KMS-11 (cell line): ENCODE results near the gene KDM5A.
A peak's percentile ranks its signal among the peaks of the same experiment; 100 is the strongest.
"Not testable (repeated sequence)": the region's sequence is repeated elsewhere in the genome, so short reads cannot be mapped to it uniquely, and the experiment has no call there.

Experiments used
- H2AFZ ChIP-seq: fragments of 200-600 bp; sonication (generic); 2 replicates; pipeline ENCODE4 v1.6.1; 2016; ENCODE audit warnings: antibody characterized with exemption, mixed run types, low read depth
- H3K27ac ChIP-seq: fragments of 200-600 bp; sonication (generic); 2 replicates; pipeline ENCODE4 v1.6.1; 2016; ENCODE audit warnings: mild to moderate bottlenecking, mixed run types
- H3K27me3 ChIP-seq: fragments of 200-600 bp; sonication (generic); 2 replicates; pipeline ENCODE4 v1.6.1; 2017; ENCODE audit warnings: mild to moderate bottlenecking, low read depth, mixed run types, moderate library complexity; ENCODE audit not compliant: insufficient read depth
- H3K36me3 ChIP-seq: fragments of 200-600 bp; sonication (generic); 2 replicates; pipeline ENCODE4 v1.6.1; 2017; ENCODE audit warnings: mild to moderate bottlenecking, mixed run types; ENCODE audit not compliant: insufficient read depth
- H3K4me1 ChIP-seq: fragments of 200-600 bp; sonication (generic); 2 replicates; pipeline ENCODE4 v1.6.1; 2016; ENCODE audit warnings: mild to moderate bottlenecking, low read depth, mixed run types; ENCODE audit not compliant: poor library complexity, severe bottlenecking
- H3K4me2 ChIP-seq: fragments of 200-600 bp; sonication (generic); 2 replicates; pipeline ENCODE4 v1.7.0; 2016; ENCODE audit warnings: mild to moderate bottlenecking, mixed run types
- H3K4me3 ChIP-seq: fragments of 200-600 bp; sonication (generic); IDR thresholded peaks from 2 replicates; pipeline ENCODE4 v1.6.1; 2017; ENCODE audit warnings: low read depth, low read length, mixed read lengths; ENCODE audit not compliant: insufficient read depth
- H3K79me2 ChIP-seq: fragments of 200-600 bp; sonication (generic); 2 replicates; pipeline ENCODE4 v1.6.1; 2016; ENCODE audit warnings: low read depth, mixed run types; ENCODE audit not compliant: insufficient read depth
- H3K9ac ChIP-seq: fragments of 200-600 bp; sonication (generic); 2 replicates; pipeline ENCODE4 v1.6.1; 2016; ENCODE audit warnings: mild to moderate bottlenecking, mixed run types
- H4K20me1 ChIP-seq: fragments of 200-600 bp; sonication (generic); 2 replicates; pipeline ENCODE4 v1.6.1; 2016; ENCODE audit warnings: mild to moderate bottlenecking, mixed run types; ENCODE audit not compliant: insufficient read depth
- TF ChIP-seq, protein P1 (sequence below): fragments of 200-600 bp; sonication (generic); conservative IDR thresholded peaks from 2 replicates; pipeline ENCODE4 v1.6.1; 2017; ENCODE audit warnings: low read depth, mild to moderate bottlenecking, antibody characterized with exemption, low read length, moderate library complexity, mixed read lengths

The KDM5A gene

DNA sequence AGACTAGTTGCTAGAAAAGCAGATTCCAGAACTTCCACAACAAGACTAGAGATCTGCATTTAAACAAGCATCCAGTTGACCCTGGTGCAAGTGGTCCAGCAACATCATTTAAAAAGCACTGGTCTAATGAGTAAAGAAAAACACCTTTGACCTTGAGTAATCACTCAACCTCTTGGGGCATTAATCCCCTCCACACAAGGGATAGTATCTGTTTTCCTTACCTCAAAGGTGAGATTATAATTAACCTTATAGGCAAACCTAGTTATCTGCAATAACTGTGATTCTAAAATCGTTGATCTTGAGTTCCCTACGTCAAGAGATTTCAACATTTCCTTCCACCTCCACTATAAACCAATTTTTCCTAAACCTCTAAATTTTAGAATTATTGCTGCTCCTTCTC lies 1.1 kb downstream of the KDM5A start:
- H3K27ac ChIP-seq, result peak overlapping the region; percentile 76
- peaks cover 46% of the 10 kb centered on the region for H3K79me2 ChIP-seq
- peaks cover 19% of the 10 kb centered on the region; the same call in 1 of the 2 replicates for H4K20me1 ChIP-seq
- H3K4me3 ChIP-seq, result no peak overlapping the region
- peak overlapping the region; percentile 69 for H3K9ac ChIP-seq
- TF ChIP-seq, protein P1, sequence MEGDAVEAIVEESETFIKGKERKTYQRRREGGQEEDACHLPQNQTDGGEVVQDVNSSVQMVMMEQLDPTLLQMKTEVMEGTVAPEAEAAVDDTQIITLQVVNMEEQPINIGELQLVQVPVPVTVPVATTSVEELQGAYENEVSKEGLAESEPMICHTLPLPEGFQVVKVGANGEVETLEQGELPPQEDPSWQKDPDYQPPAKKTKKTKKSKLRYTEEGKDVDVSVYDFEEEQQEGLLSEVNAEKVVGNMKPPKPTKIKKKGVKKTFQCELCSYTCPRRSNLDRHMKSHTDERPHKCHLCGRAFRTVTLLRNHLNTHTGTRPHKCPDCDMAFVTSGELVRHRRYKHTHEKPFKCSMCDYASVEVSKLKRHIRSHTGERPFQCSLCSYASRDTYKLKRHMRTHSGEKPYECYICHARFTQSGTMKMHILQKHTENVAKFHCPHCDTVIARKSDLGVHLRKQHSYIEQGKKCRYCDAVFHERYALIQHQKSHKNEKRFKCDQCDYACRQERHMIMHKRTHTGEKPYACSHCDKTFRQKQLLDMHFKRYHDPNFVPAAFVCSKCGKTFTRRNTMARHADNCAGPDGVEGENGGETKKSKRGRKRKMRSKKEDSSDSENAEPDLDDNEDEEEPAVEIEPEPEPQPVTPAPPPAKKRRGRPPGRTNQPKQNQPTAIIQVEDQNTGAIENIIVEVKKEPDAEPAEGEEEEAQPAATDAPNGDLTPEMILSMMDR, result no peak
- no peak overlapping the region for H2AFZ ChIP-seq
- H3K4me1 ChIP-seq, result peaks cover 28% of the 10 kb centered on the region
- H3K4me2 ChIP-seq, result peak overlapping the region; percentile 100
- H3K27me3 ChIP-seq, result no peaks in the 10 kb centered on the region
- H3K36me3 ChIP-seq, result no peaks in the 10 kb centered on the region

DNA sequence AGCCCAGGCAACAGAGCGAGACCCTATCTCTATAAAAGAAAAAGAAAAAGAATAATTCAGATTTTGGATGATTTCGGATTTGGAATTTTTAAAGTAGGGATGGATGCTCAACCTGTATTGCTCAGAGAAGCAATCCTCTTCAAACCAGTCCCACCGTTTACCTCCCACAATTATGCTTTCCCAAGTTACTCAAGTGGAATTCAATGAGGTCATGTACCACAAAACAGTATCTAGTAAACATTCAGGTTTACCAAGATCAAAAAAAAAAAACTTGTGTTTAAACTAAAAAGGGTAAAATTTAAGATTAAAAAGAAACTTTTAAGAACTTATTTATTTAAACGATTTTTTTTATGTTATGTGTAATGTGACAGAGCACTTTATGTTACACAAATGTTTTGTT lies 2.5 kb downstream of the KDM5A start:
- Histone ChIP-seq H3K27ac (peak overlapping the region; percentile 76; the same call in 1 of the 2 replicates), H3K79me2 (peaks cover 46% of the 10 kb centered on the region), H3K4me1 (peaks cover 28% of the 10 kb centered on the region), H4K20me1 (peaks cover 19% of the 10 kb centered on the region; the same call in 1 of the 2 replicates), H3K4me3 (no peak overlapping the region), H2AFZ (no peak overlapping the region), H3K9ac (peak overlapping the region; percentile 69; the same call in 1 of the 2 replicates), H3K4me2 (peak overlapping the region; percentile 100), H3K36me3 (no peaks in the 10 kb centered on the region; the same call in 1 of the 2 replicates), H3K27me3 (no peaks in the 10 kb centered on the region)
- TF ChIP-seq, protein P1, result no peak

DNA sequence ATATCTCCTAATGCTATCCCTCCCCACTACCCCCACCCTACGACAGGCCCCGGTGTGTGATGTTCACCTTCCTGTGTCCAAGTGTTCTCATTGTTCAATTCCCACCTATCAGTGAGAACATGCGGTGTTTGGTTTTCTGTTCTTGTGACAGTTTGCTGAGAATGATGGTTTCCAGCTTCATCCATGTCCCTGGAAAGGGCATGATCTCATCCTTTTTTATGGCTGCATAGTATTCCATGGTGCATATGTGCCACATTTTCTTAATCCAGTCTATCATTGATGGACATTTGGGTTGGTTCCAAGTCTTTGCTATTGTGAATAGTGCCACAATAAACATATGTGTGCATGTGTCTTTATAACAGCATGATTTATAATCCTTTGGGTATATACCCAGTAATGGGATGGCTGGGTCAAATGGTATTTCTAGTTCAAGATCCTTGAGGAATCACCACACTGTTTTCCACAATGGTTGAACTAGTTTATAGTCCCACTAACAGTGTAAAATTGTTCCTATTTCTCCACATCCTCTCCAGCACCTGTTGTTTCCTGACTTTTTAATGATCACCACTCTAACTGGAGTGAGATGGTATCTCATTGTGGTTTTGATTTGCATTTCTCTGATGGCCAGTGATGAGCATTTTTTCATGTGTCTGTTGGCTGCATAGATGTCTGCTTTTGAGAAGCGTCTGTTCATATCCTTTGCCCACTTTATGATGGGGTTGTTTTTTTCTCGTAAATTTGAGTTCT lies 18.2 kb downstream of the KDM5A start:
- H3K36me3 ChIP-seq, result not testable (repeated sequence)

DNA sequence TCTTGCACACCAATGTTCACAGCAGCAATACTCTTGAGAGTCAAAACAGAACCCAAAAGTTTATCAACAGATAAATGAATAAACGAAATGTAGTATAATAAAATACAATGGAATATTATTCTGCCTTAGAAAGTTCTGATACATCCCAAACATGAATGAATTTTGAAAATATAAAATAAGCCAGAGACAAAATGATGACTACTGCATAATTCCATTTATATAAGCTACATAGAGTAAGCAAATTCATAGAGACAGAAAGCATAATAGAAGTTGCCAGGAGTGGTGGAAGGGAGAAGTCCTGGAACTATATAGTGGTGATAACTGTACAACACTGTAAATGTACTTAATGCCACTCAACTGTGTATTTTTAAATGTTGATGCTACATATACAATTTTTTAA lies 21.1 kb downstream of the KDM5A start:
- Histone ChIP-seq H3K9ac (no peak overlapping the region), H2AFZ (no peak overlapping the region), H3K4me1 (no peaks in the 10 kb centered on the region), H4K20me1 (no peaks in the 10 kb centered on the region), H3K36me3 (no peaks in the 10 kb centered on the region; the same call in 1 of the 2 replicates), H3K79me2 (no peaks in the 10 kb centered on the region), H3K27ac (no peak overlapping the region), H3K4me3 (no peak overlapping the region), H3K4me2 (no peak overlapping the region), H3K27me3 (no peaks in the 10 kb centered on the region)
- TF ChIP-seq, protein P1, result no peak

More for the DNA sequence above, 18.2 kb downstream of the KDM5A start:
- H3K4me1 ChIP-seq, H3K27ac ChIP-seq, H3K9ac ChIP-seq, H4K20me1 ChIP-seq, H3K4me2 ChIP-seq, H3K27me3 ChIP-seq, H2AFZ ChIP-seq, H3K4me3 ChIP-seq, H3K79me2 ChIP-seq: not testable (repeated sequence)

DNA sequence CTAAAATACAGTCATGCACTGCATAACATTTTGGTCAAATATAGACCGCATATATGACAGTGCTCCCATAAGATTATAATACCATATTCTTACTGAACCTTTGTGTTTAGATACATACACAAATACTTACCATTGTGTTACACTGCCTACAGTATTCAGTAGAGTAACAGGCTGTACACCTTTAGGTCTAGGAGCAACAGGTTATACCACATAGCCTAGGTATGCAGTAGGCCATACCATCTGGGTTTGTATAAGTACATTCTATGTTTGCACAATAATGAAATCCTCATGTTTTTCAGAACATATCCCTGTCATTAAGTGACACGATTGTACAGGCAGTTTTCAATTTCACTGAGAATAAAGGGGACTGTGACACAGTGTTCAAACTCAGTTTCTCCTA lies 22.3 kb downstream of the KDM5A start:
- Histone ChIP-seq H3K27me3 (no peaks in the 10 kb centered on the region), H4K20me1 (no peaks in the 10 kb centered on the region; the same call in 1 of the 2 replicates), H3K27ac (no peak overlapping the region), H3K79me2 (no peaks in the 10 kb centered on the region), H3K36me3 (no peaks in the 10 kb centered on the region; the same call in 1 of the 2 replicates), H3K4me3 (no peak overlapping the region), H3K4me1 (no peaks in the 10 kb centered on the region), H3K4me2 (no peak overlapping the region), H2AFZ (no peak overlapping the region), H3K9ac (no peak overlapping the region)
- TF ChIP-seq, protein P1, result no peak
